ENCODE data around the gene TAP2.
"Not testable (repeated sequence)": the region's sequence is repeated elsewhere in the genome, so short reads cannot be mapped to it uniquely, and the experiment has no call there.

The TAP2 gene

GRCh38 chr6:32829495-32829894 is 9.0 kb downstream of the TAP2 start:
- Mint-ChIP-seq H3K27me3 (no peaks in the 10 kb centered on the region), H3K9me3 (peaks cover 6% of the 10 kb centered on the region), H3K36me3 (peaks cover 26% of the 10 kb centered on the region), H3K4me1 (peaks cover 52% of the 10 kb centered on the region), H3K27ac (peak overlapping the region; percentile 38), H3K4me3 (no peak overlapping the region)

- no peak overlapping the region for H3K27ac Mint-ChIP-seq
- no peak overlapping the region for H3K4me3 Mint-ChIP-seq
- peaks cover 13% of the 10 kb centered on the region for H3K36me3 Mint-ChIP-seq
- peaks cover 31% of the 10 kb centered on the region for H3K4me1 Mint-ChIP-seq
- no peaks in the 10 kb centered on the region for H3K27me3 Mint-ChIP-seq
- no peaks in the 10 kb centered on the region for H3K9me3 Mint-ChIP-seq
These were observed 11.5 kb downstream of the TAP2 start for GRCh38 chr6:32827025-32827424.

GRCh38 chr6:32825966-32826365 is 12.6 kb downstream of the TAP2 start:
- no peaks in the 10 kb centered on the region for H3K9me3 Mint-ChIP-seq
- H3K4me3 Mint-ChIP-seq, result no peak overlapping the region
- peaks cover 9% of the 10 kb centered on the region for H3K36me3 Mint-ChIP-seq
- H3K27ac Mint-ChIP-seq, result no peak overlapping the region
- no peaks in the 10 kb centered on the region for H3K27me3 Mint-ChIP-seq
- H3K4me1 Mint-ChIP-seq, result peaks cover 21% of the 10 kb centered on the region

GRCh38 chr6:32819729-32820128 is 18.8 kb downstream of the TAP2 start:
- H3K36me3 Mint-ChIP-seq, result no peaks in the 10 kb centered on the region
- no peaks in the 10 kb centered on the region for H3K9me3 Mint-ChIP-seq
- peaks cover 6% of the 10 kb centered on the region for H3K4me1 Mint-ChIP-seq
- no peak overlapping the region for H3K27ac Mint-ChIP-seq
- no peaks in the 10 kb centered on the region for H3K27me3 Mint-ChIP-seq
- no peak overlapping the region for H3K4me3 Mint-ChIP-seq

GRCh38 chr6:32818867-32819266 is 19.7 kb downstream of the TAP2 start:
- Mint-ChIP-seq H3K4me1 (peaks cover 6% of the 10 kb centered on the region), H3K27me3 (no peaks in the 10 kb centered on the region), H3K36me3 (no peaks in the 10 kb centered on the region), H3K4me3 (no peak overlapping the region), H3K27ac (no peak overlapping the region), H3K9me3 (no peaks in the 10 kb centered on the region)

- Mint-ChIP-seq H3K4me3 (no peak within 1 kb of the TSS), H3K4me1 (peaks cover 6% of the 10 kb centered on the region)
These were observed 21.8 kb downstream of the TAP2 start, which contains the start of gene HLA-DOB for GRCh38 chr6:32816746-32817204. Gene HLA-DOB, minus strand, starts transcription at chr6:32817002. Its CDS starts 51 bp downstream, at chr6:32816951.

GRCh38 chr6:32815996-32816395 is 22.5 kb downstream of the TAP2 start:
- Mint-ChIP-seq H3K36me3 (no peaks in the 10 kb centered on the region), H3K4me1 (peaks cover 6% of the 10 kb centered on the region), H3K27me3 (no peaks in the 10 kb centered on the region), H3K27ac (no peak overlapping the region), H3K9me3 (no peaks in the 10 kb centered on the region), H3K4me3 (no peak overlapping the region)

More at GRCh38 chr6:32816746-32817204, 21.8 kb downstream of the TAP2 start, which contains the start of gene HLA-DOB:
- Mint-ChIP-seq H3K27ac (no peak within 1 kb of the TSS), H3K27me3 (no peaks in the 10 kb centered on the region), H3K9me3 (no peaks in the 10 kb centered on the region), H3K36me3 (no peaks in the 10 kb centered on the region)

- H3K9me3 Mint-ChIP-seq, result no peaks in the 10 kb centered on the region
- H3K27me3 Mint-ChIP-seq, result no peaks in the 10 kb centered on the region
- H3K4me3 Mint-ChIP-seq, result no peak overlapping the region
These were observed 23.4 kb downstream of the TAP2 start for GRCh38 chr6:32815115-32815514.

GRCh38 chr6:32814145-32814544 is 24.4 kb downstream of the TAP2 start:
- H3K36me3 Mint-ChIP-seq, result no peaks in the 10 kb centered on the region
- H3K4me3 Mint-ChIP-seq, result no peak overlapping the region
- H3K27ac Mint-ChIP-seq, result no peak overlapping the region
- no peaks in the 10 kb centered on the region for H3K9me3 Mint-ChIP-seq
- H3K27me3 Mint-ChIP-seq, result no peaks in the 10 kb centered on the region
- peaks cover 6% of the 10 kb centered on the region for H3K4me1 Mint-ChIP-seq

More at GRCh38 chr6:32815115-32815514, 23.4 kb downstream of the TAP2 start:
- H3K36me3 Mint-ChIP-seq, result no peaks in the 10 kb centered on the region
- H3K4me1 Mint-ChIP-seq, result peaks cover 6% of the 10 kb centered on the region
- H3K27ac Mint-ChIP-seq, result no peak overlapping the region

GRCh38 chr6:32809171-32809570 is 29.4 kb downstream of the TAP2 start:
- no peaks in the 10 kb centered on the region for H3K36me3 Mint-ChIP-seq
- no peaks in the 10 kb centered on the region for H3K9me3 Mint-ChIP-seq
- H3K27ac Mint-ChIP-seq, result no peak overlapping the region
- peaks cover 4% of the 10 kb centered on the region for H3K27me3 Mint-ChIP-seq
- H3K4me1 Mint-ChIP-seq, result peaks cover 6% of the 10 kb centered on the region
- no peak overlapping the region for H3K4me3 Mint-ChIP-seq

- no peaks in the 10 kb centered on the region for H3K36me3 Mint-ChIP-seq
- no peaks in the 10 kb centered on the region for H3K9me3 Mint-ChIP-seq
- no peak overlapping the region for H3K4me3 Mint-ChIP-seq
- peaks cover 18% of the 10 kb centered on the region for H3K27me3 Mint-ChIP-seq
- peaks cover 6% of the 10 kb centered on the region for H3K4me1 Mint-ChIP-seq
- no peak overlapping the region for H3K27ac Mint-ChIP-seq
These were observed 31.4 kb downstream of the TAP2 start for GRCh38 chr6:32807020-32807580.

GRCh38 chr6:32805404-32805803 is 33.1 kb downstream of the TAP2 start:
- Mint-ChIP-seq H3K27me3 (peaks cover 18% of the 10 kb centered on the region), H3K27ac (peak overlapping the region; percentile 15)
- H3K4me1 Mint-ChIP-seq, H3K9me3 Mint-ChIP-seq, H3K36me3 Mint-ChIP-seq, H3K4me3 Mint-ChIP-seq: not testable (repeated sequence)

GRCh38 chr6:32803416-32803815 is 35.1 kb downstream of the TAP2 start:
- H3K36me3 Mint-ChIP-seq, result peaks cover 3% of the 10 kb centered on the region
- no peaks in the 10 kb centered on the region for H3K9me3 Mint-ChIP-seq
- peaks cover 21% of the 10 kb centered on the region for H3K27me3 Mint-ChIP-seq
- H3K4me3 Mint-ChIP-seq, result no peak overlapping the region
- H3K4me1 Mint-ChIP-seq, result peaks cover 6% of the 10 kb centered on the region
- H3K27ac Mint-ChIP-seq, result no peak overlapping the region

- Mint-ChIP-seq H3K4me3 (no peak overlapping the region), H3K27ac (no peak overlapping the region), H3K27me3 (peaks cover 17% of the 10 kb centered on the region), H3K36me3 (peaks cover 3% of the 10 kb centered on the region), H3K9me3 (no peaks in the 10 kb centered on the region), H3K4me1 (peaks cover 15% of the 10 kb centered on the region)
These were observed 38.8 kb downstream of the TAP2 start for GRCh38 chr6:32799740-32800139.

GRCh38 chr6:32799168-32799567 is 39.4 kb downstream of the TAP2 start:
- H3K4me1 Mint-ChIP-seq, result peaks cover 20% of the 10 kb centered on the region
- peaks cover 3% of the 10 kb centered on the region for H3K36me3 Mint-ChIP-seq
- H3K27ac Mint-ChIP-seq, result no peak overlapping the region
- H3K4me3 Mint-ChIP-seq, result no peak overlapping the region
- H3K27me3 Mint-ChIP-seq, result peaks cover 17% of the 10 kb centered on the region
- H3K9me3 Mint-ChIP-seq, result no peaks in the 10 kb centered on the region

GRCh38 chr6:32796848-32797776 is 41.4 kb downstream of the TAP2 start:
- Mint-ChIP-seq H3K9me3 (no peaks in the 10 kb centered on the region), H3K4me3 (peak overlapping the region; percentile 70), H3K4me1 (peaks cover 27% of the 10 kb centered on the region), H3K27me3 (peaks cover 9% of the 10 kb centered on the region), H3K36me3 (peaks cover 3% of the 10 kb centered on the region), H3K27ac (no peak overlapping the region)

All from activated naive CD4-positive, alpha-beta T cell treated with anti-CD3 and anti-CD28 coated beads, Interleukin-2, amount 50 U/mL, for 24 hours (primary cell).